Stimulated activated CD4-positive, alpha-beta T cell treated with anti-CD3 and anti-CD28 coated beads, Interleukin-4, amount 100 ng/mL, for 24 hours (primary cell): ENCODE data around the gene MUC4.
"Not testable (repeated sequence)": the region's sequence is repeated elsewhere in the genome, so short reads cannot be mapped to it uniquely, and the experiment has no call there.

Source experiments
- DNase-seq: peaks from one replicate; pipeline ENCODE4 v3.0.0-alpha.2; 2020

Gene MUC4

GRCh38 chr3:195711813-195712534 lies 99.8 kb downstream of the MUC4 start:
- DNase-seq = no peak

- not testable (repeated sequence) for DNase-seq
Measured at GRCh38 chr3:195711091-195711812, 100.5 kb downstream of the MUC4 start.

GRCh38 chr3:195710126-195710905 lies 101.4 kb downstream of the MUC4 start:
- DNase-seq = not testable (repeated sequence)

GRCh38 chr3:195709676-195710085 lies 102.0 kb downstream of the MUC4 start:
- no peak for DNase-seq

GRCh38 chr3:195708626-195709481 lies 102.9 kb downstream of the MUC4 start:
- DNase-seq = no peak

- no peak for DNase-seq
Measured at GRCh38 chr3:195708061-195708460, 103.7 kb downstream of the MUC4 start.

GRCh38 chr3:195705081-195705991 lies 106.4 kb downstream of the MUC4 start:
- no peak for DNase-seq

- DNase-seq = no peak
Measured at GRCh38 chr3:195704433-195704999, 107.2 kb downstream of the MUC4 start.

- DNase-seq = no peak
Measured at GRCh38 chr3:195703776-195704175, 108.0 kb downstream of the MUC4 start.

GRCh38 chr3:195701042-195701915 lies 110.5 kb downstream of the MUC4 start:
- DNase-seq = no peak

GRCh38 chr3:195700319-195700718 lies 111.4 kb downstream of the MUC4 start:
- no peak for DNase-seq

- no peak for DNase-seq
Measured at GRCh38 chr3:195699860-195700259, 111.9 kb downstream of the MUC4 start.

GRCh38 chr3:195699388-195699771 lies 112.3 kb downstream of the MUC4 start:
- DNase-seq = no peak

- no peak for DNase-seq
Measured at GRCh38 chr3:195698647-195699387, 112.9 kb downstream of the MUC4 start.

- no peak for DNase-seq
Measured at GRCh38 chr3:195698325-195698646, 113.4 kb downstream of the MUC4 start.

- DNase-seq = no peak
Measured at GRCh38 chr3:195697582-195698324, 114.0 kb downstream of the MUC4 start.
